AG10803 (cell line): ENCODE data around the gene TBX5.
A peak's percentile ranks its signal among the peaks of the same experiment; 100 is the strongest.

Experiments
- DNase-seq: peaks from one replicate; pipeline ENCODE4 v3.0.0; 2010; ENCODE audit warnings: low read depth
- H3K4me3 ChIP-seq: 2 replicates; pipeline ENCODE4 v1.5.1; 2011; ENCODE audit warnings: mild to moderate bottlenecking, low read length, control low read depth
- CTCF ChIP-seq: conservative IDR thresholded peaks from 2 replicates; pipeline ENCODE4 v1.5.1; 2011; ENCODE audit warnings: mild to moderate bottlenecking, low read length, control low read depth, inconsistent platforms

TBX5 gene

DNA sequence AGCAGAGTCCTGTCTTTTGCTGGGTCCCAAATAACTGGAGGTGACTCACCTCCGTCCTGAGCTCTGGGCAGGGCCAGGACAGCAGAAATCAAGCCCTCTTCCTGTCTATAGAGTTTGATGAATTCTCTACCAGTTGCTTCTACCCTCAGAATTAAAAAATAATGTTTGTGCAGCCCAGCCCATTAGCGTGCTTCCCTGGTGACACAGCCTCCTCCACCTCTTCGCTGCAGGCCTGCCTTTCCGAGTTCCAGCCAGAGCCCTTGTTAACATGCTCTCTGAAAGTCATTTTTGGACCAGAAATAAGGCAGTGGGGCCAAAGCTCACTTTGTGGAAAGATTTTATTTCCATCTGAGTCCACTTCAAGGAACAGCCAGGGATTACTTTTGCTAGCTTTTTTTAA, 94.0 kb downstream of the TBX5 start:
- no peak for TF ChIP-seq CTCF
- peak; percentile 80 for DNase-seq
- no peak overlapping the region for H3K4me3 ChIP-seq

GRCh38 chr12:114306646-114307045, 99.3 kb downstream of the TBX5 start:
- peak; percentile 90 for DNase-seq
- TF ChIP-seq CTCF: no peak
- no peak overlapping the region for H3K4me3 ChIP-seq

- no peak for DNase-seq
- no peak overlapping the region for H3K4me3 ChIP-seq
- TF ChIP-seq CTCF: no peak
These were observed 100.5 kb downstream of the TBX5 start for GRCh38 chr12:114305446-114305845.
